ENCODE data around the gene CLDN1.

The CLDN1 gene

DNA sequence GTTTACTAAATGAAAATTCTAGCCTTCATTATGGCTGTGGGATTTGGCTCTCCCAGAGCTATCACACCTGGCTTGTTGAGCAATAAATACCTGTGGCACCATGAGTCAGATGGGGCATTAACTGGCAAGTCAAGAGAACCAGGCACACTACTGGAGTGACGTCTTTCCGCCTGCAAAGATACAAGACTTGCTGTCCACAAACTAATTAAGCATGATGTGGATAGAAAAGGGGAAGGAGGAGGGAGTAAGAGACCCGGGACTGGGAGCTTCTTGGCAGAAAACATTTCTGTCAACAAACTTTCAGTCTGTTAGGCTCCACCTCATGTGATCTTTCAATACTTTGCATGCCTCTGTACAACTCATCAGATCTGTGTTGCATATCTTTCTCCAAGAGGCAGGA, 56.5 kb downstream of the CLDN1 start:
- no peak for DNase-seq (ENCODE audit: low spot score)
- in situ Hi-C loops (cut with MboI; ENCODE audit: low sequenced_read_pairs, unreplicated experiment): no loop called here
- TF ChIP-seq, protein P1, sequence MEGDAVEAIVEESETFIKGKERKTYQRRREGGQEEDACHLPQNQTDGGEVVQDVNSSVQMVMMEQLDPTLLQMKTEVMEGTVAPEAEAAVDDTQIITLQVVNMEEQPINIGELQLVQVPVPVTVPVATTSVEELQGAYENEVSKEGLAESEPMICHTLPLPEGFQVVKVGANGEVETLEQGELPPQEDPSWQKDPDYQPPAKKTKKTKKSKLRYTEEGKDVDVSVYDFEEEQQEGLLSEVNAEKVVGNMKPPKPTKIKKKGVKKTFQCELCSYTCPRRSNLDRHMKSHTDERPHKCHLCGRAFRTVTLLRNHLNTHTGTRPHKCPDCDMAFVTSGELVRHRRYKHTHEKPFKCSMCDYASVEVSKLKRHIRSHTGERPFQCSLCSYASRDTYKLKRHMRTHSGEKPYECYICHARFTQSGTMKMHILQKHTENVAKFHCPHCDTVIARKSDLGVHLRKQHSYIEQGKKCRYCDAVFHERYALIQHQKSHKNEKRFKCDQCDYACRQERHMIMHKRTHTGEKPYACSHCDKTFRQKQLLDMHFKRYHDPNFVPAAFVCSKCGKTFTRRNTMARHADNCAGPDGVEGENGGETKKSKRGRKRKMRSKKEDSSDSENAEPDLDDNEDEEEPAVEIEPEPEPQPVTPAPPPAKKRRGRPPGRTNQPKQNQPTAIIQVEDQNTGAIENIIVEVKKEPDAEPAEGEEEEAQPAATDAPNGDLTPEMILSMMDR (IDR thresholded peaks at IDR 0.05; ENCODE audit: borderline replicate concordance, control extremely low read depth, extremely low read depth, insufficient read depth, missing control alignments): no peak

- in situ Hi-C loops (cut with MboI; ENCODE audit: low sequenced_read_pairs, unreplicated experiment): no loop called here
- TF ChIP-seq, protein P1 (IDR thresholded peaks at IDR 0.05; ENCODE audit: borderline replicate concordance, control extremely low read depth, extremely low read depth, insufficient read depth, missing control alignments): no peak
- DNase-seq (ENCODE audit: low spot score): no peak
These were observed 57.1 kb downstream of the CLDN1 start for GRCh38 chr3:190265126-190265525.

DNA sequence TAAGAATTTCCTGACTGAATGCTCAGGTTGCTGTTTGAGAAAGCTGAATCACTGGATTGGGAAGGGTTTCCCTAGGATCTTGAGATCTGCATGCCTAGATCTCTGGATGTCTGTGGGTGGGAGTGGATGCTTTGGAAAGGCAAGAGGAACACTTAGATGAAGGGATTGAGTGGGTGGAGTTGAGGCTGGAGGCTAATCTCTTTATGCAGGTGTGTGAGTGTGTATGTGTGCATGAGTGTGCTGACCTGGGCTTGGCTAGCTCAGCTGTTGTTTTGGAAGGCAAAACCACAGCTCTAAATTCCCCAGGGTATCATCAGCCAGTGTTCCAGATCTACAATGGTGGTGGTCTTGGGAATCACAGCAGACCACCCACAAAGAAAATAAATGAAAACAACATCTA, 60.5 kb downstream of the CLDN1 start:
- no peak for DNase-seq (ENCODE audit: low spot score)
- in situ Hi-C loops (cut with MboI; ENCODE audit: low sequenced_read_pairs, unreplicated experiment): no loop called here
- TF ChIP-seq, protein P1 (IDR thresholded peaks at IDR 0.05; ENCODE audit: borderline replicate concordance, control extremely low read depth, extremely low read depth, insufficient read depth, missing control alignments): no peak

DNA sequence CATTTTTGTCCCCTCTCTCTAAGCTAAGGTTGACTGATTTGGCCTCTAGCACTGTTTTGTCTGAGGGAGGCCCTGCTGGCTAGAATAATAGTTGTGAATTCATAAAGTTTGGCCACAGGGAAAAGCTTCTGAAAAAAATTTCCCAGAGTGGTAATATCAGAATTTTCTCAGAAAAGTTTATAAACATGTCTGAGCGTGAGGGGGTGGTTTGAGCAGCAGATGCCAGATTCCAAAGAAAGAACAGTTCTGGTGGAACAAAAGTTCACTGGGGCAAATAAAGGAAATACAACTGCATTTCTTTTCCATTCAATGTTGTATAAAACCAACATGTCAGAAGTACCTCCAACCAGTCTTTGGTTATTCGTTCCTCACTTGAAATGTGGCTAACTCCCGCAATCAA, 61.2 kb downstream of the CLDN1 start:
- in situ Hi-C loops (cut with MboI; ENCODE audit: low sequenced_read_pairs, unreplicated experiment): no loop called here
- TF ChIP-seq, protein P1 (IDR thresholded peaks at IDR 0.05; ENCODE audit: borderline replicate concordance, control extremely low read depth, extremely low read depth, insufficient read depth, missing control alignments): no peak
- no peak for DNase-seq (ENCODE audit: low spot score)

- TF ChIP-seq, protein P1 (IDR thresholded peaks at IDR 0.05; ENCODE audit: borderline replicate concordance, control extremely low read depth, extremely low read depth, insufficient read depth, missing control alignments): no peak
- no peak for DNase-seq (ENCODE audit: low spot score)
- in situ Hi-C loops (cut with MboI; ENCODE audit: low sequenced_read_pairs, unreplicated experiment): no loop called here
These were observed 61.9 kb downstream of the CLDN1 start for GRCh38 chr3:190260301-190260700.

- DNase-seq (ENCODE audit: low spot score): no peak
- in situ Hi-C loops (cut with MboI; ENCODE audit: low sequenced_read_pairs, unreplicated experiment): no loop called here
- TF ChIP-seq, protein P1 (IDR thresholded peaks at IDR 0.05; ENCODE audit: borderline replicate concordance, control extremely low read depth, extremely low read depth, insufficient read depth, missing control alignments): no peak
These were observed 63.6 kb downstream of the CLDN1 start for GRCh38 chr3:190258634-190259033.
